Measurements from ENCODE around the gene SCUBE1.

SCUBE1 gene

DNA sequence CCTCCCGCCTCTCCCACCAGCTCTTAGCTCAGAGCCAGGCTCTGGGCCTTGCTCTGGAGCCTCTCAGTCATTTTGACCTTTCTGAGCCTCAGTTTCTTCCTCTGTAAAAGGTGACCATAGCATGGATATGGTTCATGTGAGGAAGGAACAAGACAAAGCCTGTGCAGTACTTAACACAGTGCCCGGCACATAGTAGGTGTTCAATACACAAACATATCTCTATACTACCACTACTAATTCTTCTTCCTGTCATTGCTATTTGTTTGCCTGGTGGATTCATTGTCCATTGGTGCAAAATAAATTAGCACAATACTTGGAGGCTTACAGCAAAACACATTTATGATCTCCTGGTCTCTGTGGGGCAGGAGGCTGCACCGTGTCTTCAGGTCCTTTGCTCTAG lies 47.0 kb upstream of the SCUBE1 start:
- Histone ChIP-seq H3K4me2 (ENCODE audit: insufficient read depth, low read length, poor library complexity, severe bottlenecking) (no peak overlapping the region), H3K18ac (ENCODE audit: low read length) (no peak overlapping the region), H2AFZ (ENCODE audit: low read length) (no peak overlapping the region), H3K14ac (ENCODE audit: low read length) (no peak overlapping the region), H2BK120ac (ENCODE audit: low read depth, low read length) (no peak overlapping the region), H3K23ac (ENCODE audit: low read depth, low read length, poor library complexity) (no peak overlapping the region), H3K27me3 (ENCODE audit: control insufficient read depth in 3 of 3, insufficient read depth in 3 of 3, low read depth in 1 of 3, low read length in 3 of 3) (peaks cover 0 to 19% (median 10%) of the 10 kb centered on the region in 3 experiments), H4K91ac (ENCODE audit: low read depth, low read length, poor library complexity) (no peak overlapping the region), H3K9me3 (replicated peaks in 1 of 2; ENCODE audit: control insufficient read depth in 2 of 2, insufficient read depth in 1 of 2, low read depth in 1 of 2, low read length in 2 of 2) (peaks cover 0 to 2% of the 10 kb centered on the region in 2 donors), H3K4me3 (ENCODE audit: low read length in 2 of 2) (no peak overlapping the region), H2BK15ac (ENCODE audit: low read length) (no peak overlapping the region), H2BK5ac (ENCODE audit: low read length) (no peak overlapping the region), H3K4me1 (ENCODE audit: control insufficient read depth in 2 of 2, insufficient read depth in 1 of 2, low read depth in 1 of 2, low read length in 2 of 2) (peaks cover 2 to 23% of the 10 kb centered on the region in 2 donors), H2BK12ac (ENCODE audit: low read length) (no peak overlapping the region), H3K79me1 (ENCODE audit: low read depth, low read length) (no peaks in the 10 kb centered on the region), H3K9ac (ENCODE audit: low read depth, low read length, poor library complexity) (no peak overlapping the region), H3K27ac (replicated peaks; ENCODE audit: low read length) (no peak overlapping the region), H2AK5ac (ENCODE audit: low read depth, low read length) (no peak overlapping the region), H3K4ac (ENCODE audit: low read length) (no peak overlapping the region), H4K8ac (ENCODE audit: low read depth, low read length) (no peak overlapping the region), H3K36me3 (replicated peaks in 1 of 2; ENCODE audit: control insufficient read depth in 2 of 2, insufficient read depth in 2 of 2, low read length in 2 of 2) (no peaks in the 10 kb centered on the region)
- WGBS, 2 donors (ENCODE audit: extremely low coverage in 2 of 2, insufficient read length in 2 of 2, insufficient replicate concordance in 1 of 2): no CpG with 5 or more reads among the region's 3 CpGs
- no peak for DNase-seq (ENCODE audit: low spot score)

DNA sequence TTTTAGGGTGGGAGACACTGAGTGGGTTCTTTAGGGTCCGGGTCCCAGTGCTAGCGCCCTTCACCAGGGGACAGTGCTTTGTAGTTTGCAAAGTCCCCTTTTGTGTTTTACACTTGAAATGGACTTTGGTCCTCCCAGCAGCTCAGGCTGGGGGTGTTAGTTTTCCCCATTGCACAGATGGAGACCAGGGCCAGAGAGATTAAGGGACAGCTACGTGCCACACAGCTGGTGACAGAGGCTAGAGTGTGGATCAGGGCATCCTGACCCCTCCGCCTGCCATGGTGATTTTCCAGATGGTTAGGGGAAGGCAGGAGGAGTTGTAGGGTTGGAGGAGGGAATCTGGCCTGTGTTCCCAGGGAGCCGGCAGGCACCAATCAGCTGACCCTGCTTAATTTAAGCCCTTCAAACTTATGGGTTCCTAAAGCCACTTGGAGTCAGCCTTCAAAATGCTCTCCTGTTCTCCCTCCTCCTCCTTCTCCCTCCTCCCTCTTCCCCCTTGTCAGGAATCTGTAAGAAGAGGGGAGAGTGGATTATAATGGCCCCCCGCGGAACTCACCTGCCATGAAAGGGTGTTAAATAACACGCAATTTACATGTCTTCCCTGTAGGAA lies 46.2 kb upstream of the SCUBE1 start:
- no CpG with 5 or more reads among the region's 8 CpGs for WGBS, 2 donors (ENCODE audit: extremely low coverage in 2 of 2, insufficient read length in 2 of 2, insufficient replicate concordance in 1 of 2)
- no peak overlapping the region for H2BK5ac ChIP-seq (ENCODE audit: low read length)
- no peak for DNase-seq (ENCODE audit: low spot score)
- no peak overlapping the region for H2AFZ ChIP-seq (ENCODE audit: low read length)
- H3K23ac ChIP-seq (ENCODE audit: low read depth, low read length, poor library complexity): no peak overlapping the region
- no peak overlapping the region for H2BK120ac ChIP-seq (ENCODE audit: low read depth, low read length)
- no peak overlapping the region for H3K14ac ChIP-seq (ENCODE audit: low read length)
- H3K18ac ChIP-seq (ENCODE audit: low read length): peak overlapping the region; percentile 54
- H3K27me3 ChIP-seq (ENCODE audit: control insufficient read depth in 3 of 3, insufficient read depth in 3 of 3, low read depth in 1 of 3, low read length in 3 of 3): peaks cover 0 to 26% (median 10%) of the 10 kb centered on the region in 3 experiments
- no peak overlapping the region for H3K27ac ChIP-seq (replicated peaks; ENCODE audit: low read length)
- H2BK12ac ChIP-seq (ENCODE audit: low read length): no peak overlapping the region
- peaks cover 2 to 23% of the 10 kb centered on the region in 2 donors for H3K4me1 ChIP-seq (ENCODE audit: control insufficient read depth in 2 of 2, insufficient read depth in 1 of 2, low read depth in 1 of 2, low read length in 2 of 2)
- H3K9me3 ChIP-seq (replicated peaks in 1 of 2; ENCODE audit: control insufficient read depth in 2 of 2, insufficient read depth in 1 of 2, low read depth in 1 of 2, low read length in 2 of 2): peaks cover 0 to 2% of the 10 kb centered on the region in 2 donors
- no peak overlapping the region for H4K8ac ChIP-seq (ENCODE audit: low read depth, low read length)
- H4K91ac ChIP-seq (ENCODE audit: low read depth, low read length, poor library complexity): no peak overlapping the region
- H3K4me2 ChIP-seq (ENCODE audit: insufficient read depth, low read length, poor library complexity, severe bottlenecking): no peak overlapping the region
- H2BK15ac ChIP-seq (ENCODE audit: low read length): peak overlapping the region; percentile 41
- H3K4me3 ChIP-seq (ENCODE audit: low read length in 2 of 2): peak overlapping the region in 1 of 2 donors; percentile 46
- no peak overlapping the region for H2AK5ac ChIP-seq (ENCODE audit: low read depth, low read length)
- H3K9ac ChIP-seq (ENCODE audit: low read depth, low read length, poor library complexity): no peak overlapping the region
- H3K79me1 ChIP-seq (ENCODE audit: low read depth, low read length): no peaks in the 10 kb centered on the region
- no peaks in the 10 kb centered on the region for H3K36me3 ChIP-seq (replicated peaks in 1 of 2; ENCODE audit: control insufficient read depth in 2 of 2, insufficient read depth in 2 of 2, low read length in 2 of 2)
- no peak overlapping the region for H3K4ac ChIP-seq (ENCODE audit: low read length)

DNA sequence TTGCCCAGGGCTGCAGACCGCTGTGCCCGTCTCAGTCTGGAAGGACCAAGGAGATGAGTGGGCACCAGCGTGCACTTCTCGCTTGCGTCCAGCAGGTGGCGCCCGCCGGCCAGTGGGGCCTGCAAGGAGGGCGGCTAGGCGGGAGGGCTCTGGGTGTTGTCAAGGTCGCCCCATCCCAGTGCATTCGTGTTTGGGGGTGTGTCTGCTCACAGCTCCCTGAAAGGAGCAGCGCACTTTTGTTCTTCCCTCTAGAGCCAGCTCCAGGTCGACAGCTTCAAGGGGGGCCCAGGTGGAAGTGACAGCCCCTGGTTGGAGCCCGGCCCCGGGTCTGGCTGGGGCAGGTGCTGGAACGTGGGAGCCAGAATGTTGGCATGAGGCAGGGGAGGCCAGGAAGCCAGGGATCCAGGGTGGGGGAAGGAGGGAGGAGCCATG lies 45.3 kb upstream of the SCUBE1 start:
- no peak overlapping the region for H3K4ac ChIP-seq (ENCODE audit: low read length)
- no peak overlapping the region for H2BK12ac ChIP-seq (ENCODE audit: low read length)
- H2AK5ac ChIP-seq (ENCODE audit: low read depth, low read length): peak overlapping the region; percentile 35
- no peak overlapping the region for H3K4me3 ChIP-seq (ENCODE audit: low read length in 2 of 2)
- peaks cover 0 to 24% (median 10%) of the 10 kb centered on the region in 3 experiments for H3K27me3 ChIP-seq (ENCODE audit: control insufficient read depth in 3 of 3, insufficient read depth in 3 of 3, low read depth in 1 of 3, low read length in 3 of 3)
- no peaks in the 10 kb centered on the region for H3K36me3 ChIP-seq (replicated peaks in 1 of 2; ENCODE audit: control insufficient read depth in 2 of 2, insufficient read depth in 2 of 2, low read length in 2 of 2)
- H3K18ac ChIP-seq (ENCODE audit: low read length): peak overlapping the region; percentile 67
- no peak overlapping the region for H3K14ac ChIP-seq (ENCODE audit: low read length)
- no peak overlapping the region for H2BK120ac ChIP-seq (ENCODE audit: low read depth, low read length)
- no peak overlapping the region for H4K91ac ChIP-seq (ENCODE audit: low read depth, low read length, poor library complexity)
- no peak overlapping the region for H2BK5ac ChIP-seq (ENCODE audit: low read length)
- no peak overlapping the region for H4K8ac ChIP-seq (ENCODE audit: low read depth, low read length)
- H3K79me1 ChIP-seq (ENCODE audit: low read depth, low read length): no peaks in the 10 kb centered on the region
- WGBS, 2 donors (ENCODE audit: extremely low coverage in 2 of 2, insufficient read length in 2 of 2, insufficient replicate concordance in 1 of 2): no CpG with 5 or more reads among the region's 17 CpGs
- no peak overlapping the region for H3K4me2 ChIP-seq (ENCODE audit: insufficient read depth, low read length, poor library complexity, severe bottlenecking)
- peaks cover 2 to 19% of the 10 kb centered on the region in 2 donors for H3K4me1 ChIP-seq (ENCODE audit: control insufficient read depth in 2 of 2, insufficient read depth in 1 of 2, low read depth in 1 of 2, low read length in 2 of 2)
- H3K27ac ChIP-seq (replicated peaks; ENCODE audit: low read length): no peak overlapping the region
- no peak overlapping the region for H2AFZ ChIP-seq (ENCODE audit: low read length)
- no peak overlapping the region for H2BK15ac ChIP-seq (ENCODE audit: low read length)
- peak; percentile 81 for DNase-seq (ENCODE audit: low spot score)
- no peak overlapping the region for H3K9ac ChIP-seq (ENCODE audit: low read depth, low read length, poor library complexity)
- peaks cover 0 to 2% of the 10 kb centered on the region in 2 donors for H3K9me3 ChIP-seq (replicated peaks in 1 of 2; ENCODE audit: control insufficient read depth in 2 of 2, insufficient read depth in 1 of 2, low read depth in 1 of 2, low read length in 2 of 2)
- H3K23ac ChIP-seq (ENCODE audit: low read depth, low read length, poor library complexity): no peak overlapping the region

DNA sequence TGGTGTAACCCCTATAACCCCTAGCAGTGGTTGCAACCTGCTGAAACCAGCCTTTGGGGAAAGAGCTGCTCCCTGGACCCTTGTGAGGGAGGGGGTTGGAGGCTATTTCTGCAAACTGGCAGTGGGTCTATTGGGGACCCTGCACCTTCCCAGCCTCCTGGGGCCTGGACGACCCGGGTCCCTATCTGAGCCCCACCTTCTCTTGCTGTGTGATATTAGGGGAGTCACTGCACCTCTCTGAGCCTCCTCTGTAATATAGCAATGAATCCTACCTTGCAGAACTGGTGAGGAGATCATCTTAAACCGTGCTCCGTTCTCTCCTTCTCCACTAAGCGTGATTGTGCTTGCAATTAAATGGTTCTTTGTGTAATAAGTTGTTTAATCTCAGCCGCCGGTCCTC lies 44.6 kb upstream of the SCUBE1 start:
- Histone ChIP-seq H3K4me2 (ENCODE audit: insufficient read depth, low read length, poor library complexity, severe bottlenecking) (no peak overlapping the region), H3K23ac (ENCODE audit: low read depth, low read length, poor library complexity) (no peak overlapping the region), H3K4me1 (ENCODE audit: control insufficient read depth in 2 of 2, insufficient read depth in 1 of 2, low read depth in 1 of 2, low read length in 2 of 2) (peaks cover 2 to 17% of the 10 kb centered on the region in 2 donors), H2BK12ac (ENCODE audit: low read length) (no peak overlapping the region), H3K27ac (replicated peaks; ENCODE audit: low read length) (no peak overlapping the region), H3K79me1 (ENCODE audit: low read depth, low read length) (no peaks in the 10 kb centered on the region), H2BK15ac (ENCODE audit: low read length) (peak overlapping the region; percentile 59), H3K4me3 (ENCODE audit: low read length in 2 of 2) (no peak overlapping the region), H4K91ac (ENCODE audit: low read depth, low read length, poor library complexity) (no peak overlapping the region), H2BK120ac (ENCODE audit: low read depth, low read length) (no peak overlapping the region), H3K27me3 (ENCODE audit: control insufficient read depth in 3 of 3, insufficient read depth in 3 of 3, low read depth in 1 of 3, low read length in 3 of 3) (peaks cover 0 to 24% (median 10%) of the 10 kb centered on the region in 3 experiments), H2AFZ (ENCODE audit: low read length) (no peak overlapping the region), H3K36me3 (replicated peaks in 1 of 2; ENCODE audit: control insufficient read depth in 2 of 2, insufficient read depth in 2 of 2, low read length in 2 of 2) (no peaks in the 10 kb centered on the region), H3K9ac (ENCODE audit: low read depth, low read length, poor library complexity) (no peak overlapping the region), H3K4ac (ENCODE audit: low read length) (no peak overlapping the region), H2AK5ac (ENCODE audit: low read depth, low read length) (peak overlapping the region; percentile 10), H3K9me3 (replicated peaks in 1 of 2; ENCODE audit: control insufficient read depth in 2 of 2, insufficient read depth in 1 of 2, low read depth in 1 of 2, low read length in 2 of 2) (peaks cover 0 to 2% of the 10 kb centered on the region in 2 donors), H4K8ac (ENCODE audit: low read depth, low read length) (no peak overlapping the region), H3K18ac (ENCODE audit: low read length) (no peak overlapping the region), H3K14ac (ENCODE audit: low read length) (no peak overlapping the region), H2BK5ac (ENCODE audit: low read length) (no peak overlapping the region)
- DNase-seq (ENCODE audit: low spot score): no peak
- WGBS, 2 donors (ENCODE audit: extremely low coverage in 2 of 2, insufficient read length in 2 of 2, insufficient replicate concordance in 1 of 2): no CpG with 5 or more reads among the region's 7 CpGs

All from neuronal stem cell (in vitro differentiated cells).